ENCODE measurements around the gene VSIR.

DNA sequence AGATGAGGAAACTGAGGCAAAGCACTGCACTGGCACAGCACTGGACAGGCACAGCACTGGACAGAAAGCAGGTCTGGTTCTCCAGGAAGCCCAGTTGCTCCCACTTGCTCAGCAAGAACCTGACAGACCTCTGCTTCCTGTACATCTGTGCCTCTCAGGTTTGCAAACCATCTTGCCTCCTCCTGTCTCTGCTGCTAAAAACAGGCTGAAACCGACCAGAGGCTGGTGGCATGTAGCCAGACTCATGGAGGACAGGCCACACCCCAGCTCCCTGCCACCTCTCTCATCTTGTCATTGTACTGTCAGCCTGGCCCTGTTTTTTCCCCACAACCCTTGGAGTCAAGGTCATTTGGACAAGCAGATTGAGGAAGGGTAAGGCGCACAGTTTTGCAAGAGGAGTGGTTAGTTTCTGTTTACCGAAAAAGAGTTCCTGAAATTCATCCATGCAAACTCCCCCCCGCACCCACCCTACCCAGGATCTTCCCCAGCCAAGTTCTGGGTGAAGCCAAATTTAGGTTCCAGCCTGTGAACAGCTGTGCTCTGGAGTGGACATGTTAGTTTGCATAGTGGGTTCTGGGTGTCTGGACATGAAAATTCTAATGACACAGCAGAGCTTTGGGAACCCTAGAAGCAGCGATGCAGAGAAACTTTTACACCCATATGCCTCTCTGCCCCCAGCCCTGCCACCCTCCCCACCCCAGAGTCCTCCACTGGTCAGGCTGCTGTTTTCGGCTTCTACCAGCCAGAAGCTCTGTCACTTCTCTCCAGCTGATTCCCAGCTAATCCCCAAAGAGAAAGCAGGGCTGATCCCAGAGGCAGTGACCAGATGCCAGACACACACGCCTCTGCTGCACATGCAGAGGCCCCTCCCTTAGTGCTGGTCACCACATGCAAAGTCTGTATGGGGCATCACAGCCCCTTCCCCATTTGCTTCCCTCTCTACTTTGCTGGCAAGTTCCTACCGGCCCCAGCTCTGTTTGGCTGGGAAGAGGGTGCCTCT is 45.3 kb downstream of the VSIR start:
- TF ChIP-seq CTCF (IDR thresholded peaks at IDR 0.05), result no peak
- no peak for TF ChIP-seq EP300 (IDR thresholded peaks at IDR 0.05)
- no peak for TF ChIP-seq POLR2A (IDR thresholded peaks at IDR 0.05)
